ENCODE results near the gene RSPH9. TPM values are rescaled to one million over a fixed set of nuclear protein-coding genes. Genes with fewer than 3 reads are reported as not detected.

The RSPH9 gene
- total and polyA plus RNA-seq, 4 donors: under 0.01 to 0.19 (median 0.12) TPM

DNA sequence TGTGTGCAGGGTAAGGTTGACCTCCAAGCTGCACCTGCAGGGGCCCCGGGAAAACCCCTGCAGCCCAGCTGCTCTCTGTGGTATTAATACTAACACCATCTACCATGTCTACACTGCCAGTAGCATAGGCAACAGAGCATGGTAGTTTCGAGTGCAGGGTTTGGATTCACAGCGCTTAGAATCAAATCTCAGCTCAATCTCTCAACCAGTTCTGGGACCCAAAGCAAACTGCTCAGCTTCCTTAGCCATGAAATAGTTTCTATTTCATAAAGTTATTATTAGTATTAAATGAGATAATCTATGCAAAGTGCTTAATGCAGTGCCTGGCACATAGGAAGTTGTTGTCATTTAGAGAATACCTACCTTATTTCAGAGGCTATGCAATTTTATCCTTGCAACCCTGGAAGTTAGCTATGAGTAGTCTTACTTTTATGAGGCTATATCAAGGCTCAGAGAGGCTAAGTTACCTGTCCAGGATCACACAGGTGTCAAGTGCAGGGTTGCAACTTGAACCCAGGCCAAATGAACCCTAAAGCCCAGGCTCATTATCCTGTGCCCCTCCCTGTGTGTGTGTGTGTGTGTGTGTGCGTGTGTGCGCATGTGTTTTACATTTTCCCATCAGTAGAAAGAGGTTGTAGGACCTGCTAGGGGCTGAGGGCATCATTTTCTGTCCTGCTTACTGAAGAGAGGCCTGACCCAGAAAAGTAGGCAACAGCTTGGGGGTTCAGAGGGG, 70.4 kb downstream of the RSPH9 start (continued):
- no peak for TF ChIP-seq JUND (IDR thresholded peaks at IDR 0.05)

DNA sequence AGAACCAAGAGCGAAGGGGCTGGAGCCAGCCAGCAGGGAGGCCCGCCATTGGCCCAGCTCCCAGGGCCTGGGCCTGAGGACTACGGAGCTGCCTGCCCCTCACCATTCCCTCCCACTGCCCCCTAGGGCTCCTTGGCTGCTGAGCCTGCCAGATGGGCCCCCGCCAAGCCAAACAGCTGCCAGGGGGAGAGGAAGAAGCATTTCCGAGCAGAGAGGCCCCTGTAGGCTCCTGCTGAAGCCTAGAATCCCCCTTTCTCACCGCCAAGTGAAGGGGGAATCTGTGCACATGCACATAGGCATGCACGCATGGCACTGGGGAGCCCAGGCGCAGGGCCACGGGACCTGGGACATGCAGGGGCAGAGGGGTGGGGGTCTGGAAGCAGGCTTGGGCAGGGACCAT, 71.3 kb downstream of the RSPH9 start:
- no peak for TF ChIP-seq FOXA2 (IDR thresholded peaks at IDR 0.05)
- Histone ChIP-seq H3K4me1 (ENCODE audit: control insufficient read depth in 4 of 4, insufficient read depth in 4 of 4, low read length in 3 of 4) (no peaks in the 10 kb centered on the region), H3K27me3 (ENCODE audit: control insufficient read depth in 4 of 4, insufficient read depth in 4 of 4, low read length in 3 of 4) (peaks cover 0 to 2% (median 0%) of the 10 kb centered on the region in 4 donors), H3K27ac (ENCODE audit: low read depth in 1 of 2, low read length in 2 of 2) (no peak overlapping the region), H3K36me3 (ENCODE audit: control insufficient read depth in 4 of 4, insufficient read depth in 3 of 4, low read depth in 1 of 4, low read length in 3 of 4) (no peaks in the 10 kb centered on the region), H3K4me3 (ENCODE audit: low read depth in 1 of 3, low read length in 3 of 3) (no peak overlapping the region), H3K9me3 (ENCODE audit: control insufficient read depth in 4 of 4, low read length in 3 of 4) (no peaks in the 10 kb centered on the region), H3K9ac (ENCODE audit: low read depth in 1 of 2, low read length in 2 of 2) (no peak overlapping the region)
- 81% methylated on average over 9 of the region's 9 CpGs for whole genome bisulfite sequencing
- DNase-seq (ENCODE audit: low spot score): no peak

DNA sequence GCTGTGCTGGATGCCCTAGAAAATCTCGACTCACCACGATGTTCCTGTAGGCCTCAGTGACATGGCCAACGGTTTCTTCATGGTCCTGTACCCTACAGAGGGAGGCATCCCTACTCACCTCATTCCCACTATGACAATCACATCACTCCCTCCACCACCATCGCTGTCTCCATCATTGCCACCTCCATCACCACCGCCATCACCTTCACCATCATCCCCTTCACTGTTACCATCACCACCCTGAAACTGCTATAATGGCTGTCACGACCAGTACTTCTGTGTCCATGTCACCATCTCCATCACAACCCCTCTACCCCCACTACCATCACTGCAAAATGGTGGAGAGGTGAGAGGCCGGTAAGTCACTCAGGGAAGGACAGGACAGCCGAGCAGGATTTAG, 72.6 kb downstream of the RSPH9 start:
- WGBS: 94% methylated on average over 8 of the region's 8 CpGs
- Histone ChIP-seq H3K36me3 (ENCODE audit: control insufficient read depth in 4 of 4, insufficient read depth in 3 of 4, low read depth in 1 of 4, low read length in 3 of 4) (no peaks in the 10 kb centered on the region), H3K9ac (ENCODE audit: low read depth in 1 of 2, low read length in 2 of 2) (no peak overlapping the region), H3K9me3 (ENCODE audit: control insufficient read depth in 4 of 4, low read length in 3 of 4) (no peaks in the 10 kb centered on the region), H3K4me1 (ENCODE audit: control insufficient read depth in 4 of 4, insufficient read depth in 4 of 4, low read length in 3 of 4) (no peaks in the 10 kb centered on the region), H3K4me3 (ENCODE audit: low read depth in 1 of 3, low read length in 3 of 3) (no peak overlapping the region), H3K27me3 (ENCODE audit: control insufficient read depth in 4 of 4, insufficient read depth in 4 of 4, low read length in 3 of 4) (peaks cover 0 to 2% (median 0%) of the 10 kb centered on the region in 4 donors), H3K27ac (ENCODE audit: low read depth in 1 of 2, low read length in 2 of 2) (no peak overlapping the region)
- no peak for DNase-seq (ENCODE audit: low spot score)
- TF ChIP-seq FOXA2 (IDR thresholded peaks at IDR 0.05) (no peak), NR2F2 (IDR thresholded peaks at IDR 0.05) (no peak), JUND (IDR thresholded peaks at IDR 0.05) (no peak), EGR1 (IDR thresholded peaks at IDR 0.05; ENCODE audit: low read depth in 2 of 2) (no peak), HNF4G (IDR thresholded peaks at IDR 0.05) (no peak), RAD21 (IDR thresholded peaks at IDR 0.05) (no peak)
- TF ChIP-seq, protein P1, sequence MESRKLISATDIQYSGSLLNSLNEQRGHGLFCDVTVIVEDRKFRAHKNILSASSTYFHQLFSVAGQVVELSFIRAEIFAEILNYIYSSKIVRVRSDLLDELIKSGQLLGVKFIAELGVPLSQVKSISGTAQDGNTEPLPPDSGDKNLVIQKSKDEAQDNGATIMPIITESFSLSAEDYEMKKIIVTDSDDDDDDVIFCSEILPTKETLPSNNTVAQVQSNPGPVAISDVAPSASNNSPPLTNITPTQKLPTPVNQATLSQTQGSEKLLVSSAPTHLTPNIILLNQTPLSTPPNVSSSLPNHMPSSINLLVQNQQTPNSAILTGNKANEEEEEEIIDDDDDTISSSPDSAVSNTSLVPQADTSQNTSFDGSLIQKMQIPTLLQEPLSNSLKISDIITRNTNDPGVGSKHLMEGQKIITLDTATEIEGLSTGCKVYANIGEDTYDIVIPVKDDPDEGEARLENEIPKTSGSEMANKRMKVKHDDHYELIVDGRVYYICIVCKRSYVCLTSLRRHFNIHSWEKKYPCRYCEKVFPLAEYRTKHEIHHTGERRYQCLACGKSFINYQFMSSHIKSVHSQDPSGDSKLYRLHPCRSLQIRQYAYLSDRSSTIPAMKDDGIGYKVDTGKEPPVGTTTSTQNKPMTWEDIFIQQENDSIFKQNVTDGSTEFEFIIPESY (IDR thresholded peaks at IDR 0.05): no peak

DNA sequence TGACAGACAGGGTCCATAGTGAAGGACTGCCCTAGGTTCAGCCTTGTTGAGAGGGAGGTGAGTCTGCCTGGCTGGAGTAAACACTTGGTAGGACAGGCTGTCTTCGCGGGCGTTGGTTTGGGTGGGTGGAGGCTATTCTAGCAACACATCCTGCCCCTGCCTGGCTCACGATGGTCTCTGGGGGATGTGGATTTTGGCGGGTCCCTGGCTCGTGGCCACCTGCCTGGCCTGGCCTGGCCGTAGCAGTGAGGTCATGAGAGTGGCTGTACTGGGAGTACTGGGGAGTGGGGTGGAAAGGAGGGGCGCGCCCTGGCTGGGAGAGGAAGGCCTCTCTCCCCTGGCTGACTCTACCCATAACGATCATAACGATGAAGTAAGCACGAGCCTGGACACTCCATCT, 73.0 kb downstream of the RSPH9 start:
- Histone ChIP-seq H3K36me3 (ENCODE audit: control insufficient read depth in 4 of 4, insufficient read depth in 3 of 4, low read depth in 1 of 4, low read length in 3 of 4) (no peaks in the 10 kb centered on the region), H3K27me3 (ENCODE audit: control insufficient read depth in 4 of 4, insufficient read depth in 4 of 4, low read length in 3 of 4) (no peaks in the 10 kb centered on the region), H3K9ac (ENCODE audit: low read depth in 1 of 2, low read length in 2 of 2) (no peak overlapping the region), H3K27ac (ENCODE audit: low read depth in 1 of 2, low read length in 2 of 2) (no peak overlapping the region), H3K4me1 (ENCODE audit: control insufficient read depth in 4 of 4, insufficient read depth in 4 of 4, low read length in 3 of 4) (no peaks in the 10 kb centered on the region), H3K4me3 (ENCODE audit: low read depth in 1 of 3, low read length in 3 of 3) (no peak overlapping the region), H3K9me3 (ENCODE audit: control insufficient read depth in 4 of 4, low read length in 3 of 4) (no peaks in the 10 kb centered on the region)
- no peak for DNase-seq (ENCODE audit: low spot score)
- no peak for TF ChIP-seq TAF1 (conservative IDR thresholded peaks at IDR 0.05)
- no peak for TF ChIP-seq HNF4A (conservative IDR thresholded peaks at IDR 0.05)
- no peak for TF ChIP-seq RXRA (IDR thresholded peaks at IDR 0.05)
- TF ChIP-seq JUND (IDR thresholded peaks at IDR 0.05): no peak
- TF ChIP-seq GABPA (IDR thresholded peaks at IDR 0.05 in 1 of 2, conservative IDR thresholded peaks at IDR 0.05 in 1 of 2): no peak
- TF ChIP-seq RAD21 (IDR thresholded peaks at IDR 0.05): no peak
- no peak for TF ChIP-seq SP1 (IDR thresholded peaks at IDR 0.05)
- TF ChIP-seq HNF4G (IDR thresholded peaks at IDR 0.05): no peak
- no peak for TF ChIP-seq NR2F2 (IDR thresholded peaks at IDR 0.05)
- no peak for TF ChIP-seq FOXA1 (IDR thresholded peaks at IDR 0.05)
- TF ChIP-seq, protein P1 (IDR thresholded peaks at IDR 0.05): no peak
- TF ChIP-seq, protein P2, sequence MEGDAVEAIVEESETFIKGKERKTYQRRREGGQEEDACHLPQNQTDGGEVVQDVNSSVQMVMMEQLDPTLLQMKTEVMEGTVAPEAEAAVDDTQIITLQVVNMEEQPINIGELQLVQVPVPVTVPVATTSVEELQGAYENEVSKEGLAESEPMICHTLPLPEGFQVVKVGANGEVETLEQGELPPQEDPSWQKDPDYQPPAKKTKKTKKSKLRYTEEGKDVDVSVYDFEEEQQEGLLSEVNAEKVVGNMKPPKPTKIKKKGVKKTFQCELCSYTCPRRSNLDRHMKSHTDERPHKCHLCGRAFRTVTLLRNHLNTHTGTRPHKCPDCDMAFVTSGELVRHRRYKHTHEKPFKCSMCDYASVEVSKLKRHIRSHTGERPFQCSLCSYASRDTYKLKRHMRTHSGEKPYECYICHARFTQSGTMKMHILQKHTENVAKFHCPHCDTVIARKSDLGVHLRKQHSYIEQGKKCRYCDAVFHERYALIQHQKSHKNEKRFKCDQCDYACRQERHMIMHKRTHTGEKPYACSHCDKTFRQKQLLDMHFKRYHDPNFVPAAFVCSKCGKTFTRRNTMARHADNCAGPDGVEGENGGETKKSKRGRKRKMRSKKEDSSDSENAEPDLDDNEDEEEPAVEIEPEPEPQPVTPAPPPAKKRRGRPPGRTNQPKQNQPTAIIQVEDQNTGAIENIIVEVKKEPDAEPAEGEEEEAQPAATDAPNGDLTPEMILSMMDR (IDR thresholded peaks at IDR 0.05; ENCODE audit: low read depth, low read length, missing input control): no peak
- TF ChIP-seq, protein P3, sequence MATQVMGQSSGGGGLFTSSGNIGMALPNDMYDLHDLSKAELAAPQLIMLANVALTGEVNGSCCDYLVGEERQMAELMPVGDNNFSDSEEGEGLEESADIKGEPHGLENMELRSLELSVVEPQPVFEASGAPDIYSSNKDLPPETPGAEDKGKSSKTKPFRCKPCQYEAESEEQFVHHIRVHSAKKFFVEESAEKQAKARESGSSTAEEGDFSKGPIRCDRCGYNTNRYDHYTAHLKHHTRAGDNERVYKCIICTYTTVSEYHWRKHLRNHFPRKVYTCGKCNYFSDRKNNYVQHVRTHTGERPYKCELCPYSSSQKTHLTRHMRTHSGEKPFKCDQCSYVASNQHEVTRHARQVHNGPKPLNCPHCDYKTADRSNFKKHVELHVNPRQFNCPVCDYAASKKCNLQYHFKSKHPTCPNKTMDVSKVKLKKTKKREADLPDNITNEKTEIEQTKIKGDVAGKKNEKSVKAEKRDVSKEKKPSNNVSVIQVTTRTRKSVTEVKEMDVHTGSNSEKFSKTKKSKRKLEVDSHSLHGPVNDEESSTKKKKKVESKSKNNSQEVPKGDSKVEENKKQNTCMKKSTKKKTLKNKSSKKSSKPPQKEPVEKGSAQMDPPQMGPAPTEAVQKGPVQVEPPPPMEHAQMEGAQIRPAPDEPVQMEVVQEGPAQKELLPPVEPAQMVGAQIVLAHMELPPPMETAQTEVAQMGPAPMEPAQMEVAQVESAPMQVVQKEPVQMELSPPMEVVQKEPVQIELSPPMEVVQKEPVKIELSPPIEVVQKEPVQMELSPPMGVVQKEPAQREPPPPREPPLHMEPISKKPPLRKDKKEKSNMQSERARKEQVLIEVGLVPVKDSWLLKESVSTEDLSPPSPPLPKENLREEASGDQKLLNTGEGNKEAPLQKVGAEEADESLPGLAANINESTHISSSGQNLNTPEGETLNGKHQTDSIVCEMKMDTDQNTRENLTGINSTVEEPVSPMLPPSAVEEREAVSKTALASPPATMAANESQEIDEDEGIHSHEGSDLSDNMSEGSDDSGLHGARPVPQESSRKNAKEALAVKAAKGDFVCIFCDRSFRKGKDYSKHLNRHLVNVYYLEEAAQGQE (IDR thresholded peaks at IDR 0.05): no peak
- 80% methylated on average over 12 of the region's 12 CpGs for WGBS

Data from liver (tissue), 9 donors.